AG10803 (cell line): ENCODE data around the gene SP110.

Experiments
- DNase-seq: peaks from one replicate; pipeline ENCODE4 v3.0.0; 2010; ENCODE audit warnings: low read depth
- H3K4me3 ChIP-seq: 2 replicates; pipeline ENCODE4 v1.5.1; 2011; ENCODE audit warnings: mild to moderate bottlenecking, low read length, control low read depth
- CTCF ChIP-seq: conservative IDR thresholded peaks from 2 replicates; pipeline ENCODE4 v1.5.1; 2011; ENCODE audit warnings: mild to moderate bottlenecking, low read length, control low read depth, inconsistent platforms

The SP110 gene

GRCh38 chr2:230258483-230258882 lies 38.7 kb upstream of the SP110 start:
- no peak for TF ChIP-seq CTCF
- DNase-seq = no peak
- no peak overlapping the region for H3K4me3 ChIP-seq

DNA sequence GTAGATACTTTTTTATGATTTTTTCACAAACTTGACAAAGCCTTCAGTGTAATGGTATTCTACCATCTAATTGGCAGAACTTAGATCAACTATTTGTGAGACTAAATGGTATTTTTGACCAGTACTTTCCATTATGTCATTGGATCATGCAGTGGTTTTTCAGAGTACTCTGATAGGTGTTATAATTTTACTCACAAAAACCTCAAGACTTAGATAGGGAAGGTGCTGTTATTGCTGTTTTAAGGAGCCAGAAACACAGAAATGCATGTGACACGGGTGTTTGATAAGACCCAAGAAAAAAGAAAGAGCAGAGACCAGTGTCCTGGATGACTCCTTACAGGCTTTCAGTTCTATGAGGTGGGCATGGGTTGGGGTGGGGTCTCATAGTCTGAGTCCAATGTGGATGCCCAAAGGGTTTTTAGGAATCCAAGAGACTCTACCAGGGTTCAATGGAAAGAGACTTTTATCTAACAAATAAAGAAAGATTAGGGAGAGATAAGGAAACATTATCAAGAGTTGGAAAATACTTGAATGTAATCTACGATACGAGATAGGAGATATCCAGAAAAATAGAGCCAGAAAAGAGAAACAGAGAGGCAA lies 37.0 kb upstream of the SP110 start:
- H3K4me3 ChIP-seq = no peak overlapping the region
- no peak for DNase-seq
- no peak for TF ChIP-seq CTCF

DNA sequence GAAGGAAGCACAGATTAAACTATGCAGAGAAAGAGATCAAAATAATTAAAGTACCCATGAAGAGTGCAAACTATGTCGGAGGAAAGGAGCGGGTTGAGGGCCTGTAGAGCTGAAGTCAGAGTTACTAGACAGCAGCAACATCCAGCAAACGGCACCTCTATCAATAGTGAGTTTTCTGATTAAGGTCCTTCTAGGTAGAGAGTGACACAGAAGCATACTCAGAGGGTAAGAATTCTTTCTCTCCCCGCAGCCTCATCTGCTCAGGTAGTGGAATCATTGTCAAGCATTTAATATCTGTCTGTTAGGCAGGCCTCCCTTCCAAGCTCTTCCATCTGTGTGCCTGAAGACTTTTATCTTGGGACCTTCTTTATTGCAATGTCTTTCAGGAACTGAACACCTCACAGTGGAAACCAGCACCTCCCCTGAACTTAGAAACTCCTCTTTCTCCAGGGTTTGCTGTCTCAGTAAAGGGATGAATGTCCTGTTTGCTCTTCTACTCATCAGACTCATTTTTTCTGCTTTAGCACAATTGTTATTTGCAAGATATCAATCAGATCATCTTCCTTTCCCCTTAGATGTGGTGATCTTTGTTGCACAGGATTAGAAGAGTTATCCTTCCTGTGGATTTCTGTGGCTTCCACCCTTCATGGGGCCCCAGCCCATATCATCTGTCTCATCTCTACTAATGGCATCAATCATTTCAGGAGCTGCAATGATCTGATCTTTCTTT lies 34.5 kb upstream of the SP110 start:
- DNase-seq = no peak

GRCh38 chr2:230250231-230250630 lies 30.4 kb upstream of the SP110 start:
- no peak for DNase-seq
- no peak for TF ChIP-seq CTCF
- no peak overlapping the region for H3K4me3 ChIP-seq

More for the DNA sequence above, 34.5 kb upstream of the SP110 start:
- TF ChIP-seq CTCF = no peak
- no peak overlapping the region for H3K4me3 ChIP-seq

- no peak for TF ChIP-seq CTCF
- DNase-seq = no peak
- H3K4me3 ChIP-seq = no peak overlapping the region
Measured at GRCh38 chr2:230246206-230246605, 26.4 kb upstream of the SP110 start.

DNA sequence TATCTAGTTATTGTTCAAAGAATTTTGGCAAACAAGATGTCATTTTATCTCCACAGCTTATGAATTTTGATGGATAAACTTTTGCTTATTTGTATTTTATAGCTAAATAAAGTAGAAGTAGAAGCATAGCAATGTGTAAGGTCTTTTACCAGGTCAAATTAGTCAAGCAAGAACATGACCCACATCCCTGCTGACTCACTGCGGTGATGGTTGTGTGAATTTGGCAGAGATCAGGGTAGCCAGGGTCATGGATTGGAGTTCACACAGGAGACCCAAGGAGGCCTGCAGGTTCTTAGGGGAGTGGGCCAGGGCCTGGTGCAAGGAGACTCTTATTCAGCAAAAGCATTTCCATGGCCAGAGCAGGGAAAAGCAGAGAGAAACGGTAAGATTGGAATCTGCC lies 24.4 kb upstream of the SP110 start:
- no peak for DNase-seq
- TF ChIP-seq CTCF = no peak
- H3K4me3 ChIP-seq = no peak overlapping the region

DNA sequence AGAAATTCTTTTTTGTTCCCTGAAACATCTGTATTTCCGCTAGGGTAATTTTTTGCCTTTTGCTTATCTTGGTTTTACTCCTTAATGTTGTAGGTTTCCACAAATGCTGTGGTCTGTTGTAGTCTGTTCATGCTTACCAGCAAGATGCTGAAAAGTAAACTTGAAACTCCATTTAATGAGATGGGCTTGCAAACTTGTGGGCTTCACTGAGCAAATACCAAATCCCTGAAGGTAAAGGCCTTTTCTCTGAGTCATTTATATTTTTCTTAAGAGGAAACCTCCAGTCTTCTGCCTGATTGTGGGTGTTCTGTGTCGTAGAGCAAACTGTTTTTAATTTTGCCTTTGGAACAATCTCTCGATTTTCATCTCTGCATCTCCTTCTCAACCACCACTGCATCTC lies 15.1 kb upstream of the SP110 start:
- no peak overlapping the region for H3K4me3 ChIP-seq
- DNase-seq = no peak
- no peak for TF ChIP-seq CTCF
